ENCODE data around the gene KLHL17.

The KLHL17 gene

DNA sequence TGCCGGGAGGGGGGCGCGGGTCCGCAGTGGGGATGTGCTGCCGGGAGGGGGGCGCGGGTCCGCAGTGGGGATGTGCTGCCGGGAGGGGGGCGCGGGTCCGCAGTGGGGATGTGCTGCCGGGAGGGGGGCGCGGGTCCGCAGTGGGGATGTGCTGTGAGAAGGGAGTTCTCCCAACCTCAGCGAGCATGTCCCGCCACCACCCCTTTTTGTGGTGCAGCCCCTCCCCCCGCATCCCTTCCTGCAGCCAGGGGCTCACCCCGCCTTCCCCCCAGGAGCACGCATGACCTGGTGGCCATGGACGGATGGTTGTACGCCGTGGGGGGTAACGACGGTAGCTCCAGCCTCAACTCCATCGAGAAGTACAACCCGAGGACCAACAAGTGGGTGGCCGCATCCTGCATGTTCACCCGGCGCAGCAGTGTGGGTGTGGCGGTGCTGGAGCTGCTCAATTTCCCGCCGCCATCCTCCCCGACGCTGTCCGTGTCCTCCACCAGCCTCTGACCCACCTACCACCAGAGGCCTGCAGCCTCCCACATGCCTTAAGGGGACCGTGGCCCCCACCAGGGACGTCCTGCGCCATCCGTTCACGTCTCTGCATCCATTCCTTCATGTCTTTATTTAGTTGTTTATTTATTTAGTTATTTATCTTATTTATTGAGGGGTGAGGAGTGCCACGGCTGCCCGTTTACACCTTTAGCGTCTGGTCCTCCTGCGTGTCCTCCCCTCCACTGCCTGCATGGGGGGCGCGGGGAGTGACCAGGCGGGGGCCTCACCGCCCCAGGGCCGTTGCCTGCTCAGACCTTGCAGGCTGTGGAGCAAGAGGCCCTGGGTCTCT, 4.5 kb downstream of the KLHL17 start:
- H3K4me3 ChIP-seq (replicated peaks; ENCODE audit: low read depth, low read length) = no peak overlapping the region
- no peak for DNase-seq (ENCODE audit: extremely low read depth, low read depth)
- TF ChIP-seq, protein P1, sequence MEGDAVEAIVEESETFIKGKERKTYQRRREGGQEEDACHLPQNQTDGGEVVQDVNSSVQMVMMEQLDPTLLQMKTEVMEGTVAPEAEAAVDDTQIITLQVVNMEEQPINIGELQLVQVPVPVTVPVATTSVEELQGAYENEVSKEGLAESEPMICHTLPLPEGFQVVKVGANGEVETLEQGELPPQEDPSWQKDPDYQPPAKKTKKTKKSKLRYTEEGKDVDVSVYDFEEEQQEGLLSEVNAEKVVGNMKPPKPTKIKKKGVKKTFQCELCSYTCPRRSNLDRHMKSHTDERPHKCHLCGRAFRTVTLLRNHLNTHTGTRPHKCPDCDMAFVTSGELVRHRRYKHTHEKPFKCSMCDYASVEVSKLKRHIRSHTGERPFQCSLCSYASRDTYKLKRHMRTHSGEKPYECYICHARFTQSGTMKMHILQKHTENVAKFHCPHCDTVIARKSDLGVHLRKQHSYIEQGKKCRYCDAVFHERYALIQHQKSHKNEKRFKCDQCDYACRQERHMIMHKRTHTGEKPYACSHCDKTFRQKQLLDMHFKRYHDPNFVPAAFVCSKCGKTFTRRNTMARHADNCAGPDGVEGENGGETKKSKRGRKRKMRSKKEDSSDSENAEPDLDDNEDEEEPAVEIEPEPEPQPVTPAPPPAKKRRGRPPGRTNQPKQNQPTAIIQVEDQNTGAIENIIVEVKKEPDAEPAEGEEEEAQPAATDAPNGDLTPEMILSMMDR (IDR thresholded peaks at IDR 0.05; ENCODE audit: low read depth, low read length, missing control alignments) = no peak

- peak overlapping the region; percentile 53; the same call in 1 of the 2 replicates for H3K4me3 ChIP-seq (replicated peaks; ENCODE audit: low read depth, low read length)
- TF ChIP-seq, protein P1 (IDR thresholded peaks at IDR 0.05; ENCODE audit: low read depth, low read length, missing control alignments) = no peak
- DNase-seq (ENCODE audit: extremely low read depth, low read depth) = no peak
These were observed 5.2 kb downstream of the KLHL17 start for GRCh38 chr1:965526-966134.

- no peak for DNase-seq (ENCODE audit: extremely low read depth, low read depth)
- TF ChIP-seq, protein P1 (IDR thresholded peaks at IDR 0.05; ENCODE audit: low read depth, low read length, missing control alignments) = no peak
These were observed 5.8 kb downstream of the KLHL17 start, which contains the start of gene PLEKHN1 for GRCh38 chr1:966135-966703. Gene PLEKHN1, plus strand, starts transcription at chr1:966482. Its CDS starts 50 bp downstream, at chr1:966532.

DNA sequence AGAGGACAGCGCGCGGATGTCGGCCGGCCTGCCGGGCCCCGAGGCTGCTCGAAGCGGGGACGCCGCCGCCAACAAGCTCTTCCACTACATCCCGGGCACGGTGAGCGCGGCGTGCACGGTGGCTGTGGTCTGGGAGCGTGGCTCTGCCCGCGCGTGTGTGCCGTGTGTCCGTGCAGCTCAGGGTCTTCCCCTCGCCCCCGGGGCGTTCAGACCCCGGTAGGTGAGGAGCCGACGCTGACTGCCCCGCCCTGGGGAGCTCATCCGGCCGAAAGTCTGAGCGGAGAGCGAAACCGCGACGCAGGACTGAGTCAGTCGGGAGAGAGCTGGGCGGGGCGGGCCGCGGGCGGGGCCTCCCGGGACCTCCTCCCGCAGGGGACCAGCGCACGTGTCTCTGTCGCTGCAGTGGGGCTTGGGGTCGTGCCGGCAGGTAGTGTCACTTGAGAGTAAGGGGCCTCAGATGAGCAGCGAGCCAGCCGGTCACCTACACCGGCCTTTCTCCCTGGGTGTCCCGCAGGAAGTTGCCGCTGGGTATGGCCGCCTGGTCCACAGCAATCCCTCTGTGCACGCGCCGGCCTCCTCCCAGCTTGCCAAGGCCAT, 6.4 kb downstream of the KLHL17 start:
- TF ChIP-seq, protein P1 (IDR thresholded peaks at IDR 0.05; ENCODE audit: low read depth, low read length, missing control alignments) = no peak
- peak overlapping the region; percentile 53 for H3K4me3 ChIP-seq (replicated peaks; ENCODE audit: low read depth, low read length)
- no peak for DNase-seq (ENCODE audit: extremely low read depth, low read depth)

More at GRCh38 chr1:966135-966703, 5.8 kb downstream of the KLHL17 start, which contains the start of gene PLEKHN1:
- H3K4me3 ChIP-seq (replicated peaks; ENCODE audit: low read depth, low read length) = peak within 1 kb of the TSS; percentile 53

DNA sequence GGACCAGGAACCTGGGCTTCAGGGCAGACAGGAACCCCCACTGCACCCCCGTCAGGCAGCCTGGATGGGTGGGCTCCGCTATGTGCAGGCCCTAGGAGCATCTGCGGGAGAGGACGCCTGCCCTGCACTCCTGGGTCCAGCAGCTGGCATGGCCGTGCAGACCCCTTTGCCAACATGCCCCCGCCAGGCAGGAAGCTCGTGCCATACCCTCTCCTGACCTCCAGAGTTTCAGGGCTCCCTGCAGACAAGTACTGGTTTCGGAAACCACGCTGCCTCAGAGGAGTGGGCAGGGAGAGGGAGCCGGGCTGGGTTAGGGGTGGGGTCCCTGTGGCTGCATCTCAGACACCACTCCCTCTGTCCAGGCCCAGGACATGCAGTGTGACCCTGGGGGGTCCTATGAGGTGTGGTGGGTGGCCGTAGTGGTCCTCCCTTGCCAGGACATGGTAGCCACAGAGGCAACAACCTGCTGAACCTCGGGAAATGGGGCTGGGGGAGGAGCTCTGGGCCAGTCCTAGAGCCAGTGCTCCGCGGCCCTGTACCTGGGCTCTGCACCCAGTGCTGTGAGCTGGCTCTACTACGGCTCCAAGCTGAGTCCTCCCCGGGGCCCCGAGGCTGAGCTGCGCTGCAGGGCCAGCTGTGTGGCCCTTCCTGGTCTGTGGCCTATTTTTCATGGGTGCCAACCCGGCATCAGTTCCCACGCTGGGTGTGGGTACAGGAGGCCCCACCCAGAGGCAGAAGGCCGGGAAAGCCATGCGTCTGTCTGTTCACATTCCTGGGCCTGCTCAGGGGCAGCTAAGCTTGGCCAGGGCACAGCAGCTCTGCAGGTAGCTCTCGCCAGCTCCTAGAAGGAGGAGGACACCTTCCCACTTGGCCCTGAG, 7.3 kb downstream of the KLHL17 start:
- TF ChIP-seq, protein P1 (IDR thresholded peaks at IDR 0.05; ENCODE audit: low read depth, low read length, missing control alignments) = no peak
- H3K4me3 ChIP-seq (replicated peaks; ENCODE audit: low read depth, low read length) = peak overlapping the region; percentile 53; the same call in 1 of the 2 replicates
- DNase-seq (ENCODE audit: extremely low read depth, low read depth) = no peak
